SK-N-SH (cell line): ENCODE measurements around the gene FAM89B. TPM values are rescaled to one million over a fixed set of nuclear protein-coding genes. Genes with fewer than 3 reads are reported as not detected.

Source experiments
- CTCF ChIA-PET: fragments of 300-600, 350-600 bp; formaldehyde crosslinking; extraction: SDS; loops from one replicate; lab custom pipeline; 2021; lab: Yijun Ruan, JAX
- POLR2A ChIA-PET: fragments of 350-600 bp; sonication (Branson Sonifier 250); formaldehyde crosslinking; extraction: SDS; loops from one replicate; lab custom pipeline; 2020; ENCODE audit warnings: antibody characterized with exemption, inconsistent platforms; lab: Yijun Ruan, JAX
- DNase-seq: peaks from one replicate; pipeline ENCODE4 v3.0.0; 2012
- H2AFZ ChIP-seq: fragments of 200-600 bp; sonication (generic); 2 replicates; pipeline ENCODE4 v1.8.1; 2016; ENCODE audit warnings: antibody characterized with exemption, mild to moderate bottlenecking, low read depth
- H3F3A ChIP-seq: fragments of 200-600 bp; sonication (generic); replicated peaks from 2 replicates; pipeline ENCODE3; 2016; ENCODE audit warnings: antibody characterized with exemption, mild to moderate bottlenecking; ENCODE audit not compliant: insufficient read depth
- H3K27ac ChIP-seq, 2 experiments: fragments of 200-500 bp in 1 of 2; fragments of 200-600 bp in 1 of 2; sonication (Bioruptor generic) in 1 of 2; sonication (generic), shearing (Covaris generic) in 1 of 2; 2 replicates each; pipeline versions ENCODE4 v1.5.1 to v1.6.1; 2014 to 2016; ENCODE audit warnings: low read depth in 2 of 2, inconsistent platforms in 1 of 2, low read length in 1 of 2, mild to moderate bottlenecking in 1 of 2, mixed read lengths in 1 of 2
- H3K27me3 ChIP-seq: fragments of 200-600 bp; sonication (generic), shearing (Covaris generic); 2 replicates; pipeline ENCODE4 v1.6.1; 2016; ENCODE audit warnings: mixed run types; ENCODE audit not compliant: insufficient read depth
- H3K36me3 ChIP-seq, 2 experiments: fragments of 200-500 bp in 1 of 2; fragments of 200-600 bp in 1 of 2; sonication (Bioruptor generic) in 1 of 2; sonication (generic) in 1 of 2; replicated peaks in 1 of 2; 2 replicates each; pipeline versions ENCODE3 to v1.5.1; 2014 to 2016; ENCODE audit warnings: low read length in 1 of 2, mild to moderate bottlenecking in 1 of 2; ENCODE audit not compliant: insufficient read depth in 2 of 2, control insufficient read depth in 1 of 2
- H3K4me1 ChIP-seq, 2 experiments: fragments of 200-500 bp in 1 of 2; fragments of 200-600 bp in 1 of 2; sonication (Bioruptor generic) in 1 of 2; sonication (generic), shearing (Covaris generic) in 1 of 2; 2 replicates each; pipeline versions ENCODE4 v1.5.1 to v1.6.1; 2014 to 2016; ENCODE audit warnings: low read depth in 1 of 2, low read length in 1 of 2, mixed run types in 1 of 2; ENCODE audit not compliant: insufficient read depth in 2 of 2, control insufficient read depth in 1 of 2
- H3K4me2 ChIP-seq: fragments of 200-600 bp; sonication (generic), shearing (Covaris generic); 2 replicates; pipeline ENCODE4 v1.6.1; 2017; ENCODE audit warnings: mixed run types
- H3K4me3 ChIP-seq, 2 experiments: fragments of 200-500 bp in 1 of 2; fragments of 200-600 bp in 1 of 2; sonication (Bioruptor generic) in 1 of 2; sonication (generic), shearing (Covaris generic) in 1 of 2; 2 replicates each; pipeline versions ENCODE4 v1.5.1 to v1.8.1; 2014 to 2016; ENCODE audit warnings: low read depth in 2 of 2, inconsistent platforms in 1 of 2, low read length in 1 of 2, mild to moderate bottlenecking in 1 of 2, mixed read lengths in 1 of 2, moderate library complexity in 1 of 2
- H3K79me2 ChIP-seq: fragments of 200-600 bp; sonication (generic); 2 replicates; pipeline ENCODE4 v1.8.1; 2017; ENCODE audit warnings: mild to moderate bottlenecking; ENCODE audit not compliant: insufficient read depth
- H3K9ac ChIP-seq: fragments of 200-600 bp; sonication (generic); 2 replicates; pipeline ENCODE4 v1.6.1; 2017; ENCODE audit warnings: mixed run types
- H3K9me2 ChIP-seq: fragments of 200-600 bp; sonication (generic); 2 replicates; pipeline ENCODE4 v1.6.1; 2017; ENCODE audit warnings: mixed run types
- H3K9me3 ChIP-seq: fragments of 200-600 bp; sonication (generic); 2 replicates; pipeline ENCODE4 v1.6.1; 2017; ENCODE audit warnings: mixed run types, mild to moderate bottlenecking, moderate library complexity
- H4K20me1 ChIP-seq: fragments of 200-600 bp; sonication (generic); 2 replicates; pipeline ENCODE4 v1.6.1; 2017; ENCODE audit warnings: mild to moderate bottlenecking, mixed run types; ENCODE audit not compliant: insufficient read depth
- EP300 ChIP-seq, 2 experiments: IDR thresholded peaks; 2 replicates each; pipeline versions ENCODE4 v1.4.0 to v1.6.1; 2012; ENCODE audit warnings: borderline replicate concordance in 1 of 2, low read depth in 1 of 2, low read length in 1 of 2
- FOSL2 ChIP-seq: IDR thresholded peaks from 2 replicates; pipeline ENCODE4 v1.4.0; 2012; ENCODE audit warnings: low read depth, mild to moderate bottlenecking, moderate library complexity, borderline replicate concordance
- FOXM1 ChIP-seq: IDR thresholded peaks from 2 replicates; pipeline ENCODE4 v1.4.0; 2012; ENCODE audit warnings: low read depth, mild to moderate bottlenecking
- GABPA ChIP-seq: IDR thresholded peaks from 2 replicates; pipeline ENCODE4 v1.4.0; 2012; ENCODE audit warnings: low read depth, mild to moderate bottlenecking
- GATA2 ChIP-seq: sonication (generic); formaldehyde crosslinking; IDR thresholded peaks from 2 replicates; pipeline ENCODE4 v1.5.0; 2020; ENCODE audit warnings: mild to moderate bottlenecking, missing genetic modification reagents
- MEF2A ChIP-seq: IDR thresholded peaks from 2 replicates; pipeline ENCODE4 v1.4.0; 2012; ENCODE audit warnings: low read depth, borderline replicate concordance
- MXI1 ChIP-seq: IDR thresholded peaks from 2 replicates; pipeline ENCODE4 v1.6.1; 2012; ENCODE audit warnings: mild to moderate bottlenecking, low read depth, low read length, improper control_type of control experiment
- NFIC ChIP-seq: IDR thresholded peaks from 2 replicates; pipeline ENCODE4 v1.4.0; 2012; ENCODE audit warnings: borderline replicate concordance
- NRF1 ChIP-seq: IDR thresholded peaks from 2 replicates; pipeline ENCODE4 v1.6.1; 2012; ENCODE audit warnings: low read depth, mild to moderate bottlenecking, low read length
- PBX3 ChIP-seq: IDR thresholded peaks from 2 replicates; pipeline ENCODE4; 2012
- POLR2AphosphoS5 ChIP-seq: IDR thresholded peaks from 2 replicates; pipeline ENCODE4 v1.6.1; 2012; ENCODE audit warnings: low read depth, low read length
- RAD21 ChIP-seq: IDR thresholded peaks from 2 replicates; pipeline ENCODE4 v1.6.1; 2012; ENCODE audit warnings: mild to moderate bottlenecking, low read length
- SIN3A ChIP-seq: IDR thresholded peaks from 2 replicates; pipeline ENCODE4 v1.6.1; 2012; ENCODE audit warnings: low read depth, mild to moderate bottlenecking, low read length, moderate library complexity, borderline replicate concordance
- SMC3 ChIP-seq: IDR thresholded peaks from 2 replicates; pipeline ENCODE4 v1.6.1; 2012; ENCODE audit warnings: low read depth, low read length, improper control_type of control experiment
- TAF1 ChIP-seq: IDR thresholded peaks from 2 replicates; pipeline ENCODE4 v1.6.1; 2012; ENCODE audit warnings: low read depth, mild to moderate bottlenecking, low read length, moderate library complexity, borderline replicate concordance
- TEAD4 ChIP-seq: IDR thresholded peaks from 2 replicates; pipeline ENCODE4 v1.4.0; 2012; ENCODE audit warnings: mild to moderate bottlenecking, borderline replicate concordance; ENCODE audit not compliant: insufficient read depth
- WGBS: methylation state at CpG from one replicate; pipeline ENCODE4 v1.1.6; 2017; ENCODE audit warnings: low lambda C conversion rate; 5-methylcytosine and 5-hydroxymethylcytosine counted together
- polyA plus RNA-seq, 3 experiments: library from polyadenylated mRNA; depleted of rRNA; stranded (reverse); fragments of >200 nt; gene quantifications; 2 replicates each; pipeline ENCODE4 v1.2.3, GENCODE V29; 2012
- TF ChIP-seq, protein P1 (sequence below): fragments of 200-600 bp; sonication (generic); IDR thresholded peaks from 2 replicates; pipeline ENCODE4 v1.6.1; 2017; ENCODE audit warnings: antibody characterized with exemption, mild to moderate bottlenecking, moderate library complexity
- TF ChIP-seq, protein P2 (sequence below): fragments of 150-350 bp; IDR thresholded peaks from 2 replicates; pipeline ENCODE4 v1.6.1; 2017; ENCODE audit warnings: antibody characterized with exemption, low read length, low read depth, borderline replicate concordance
- TF ChIP-seq, protein P3 (sequence below): IDR thresholded peaks from 2 replicates; pipeline ENCODE4 v1.4.0; 2012; ENCODE audit warnings: low read depth, borderline replicate concordance

Gene FAM89B
- polyA plus RNA-seq, 1 of the 3 experiments (the other 2 are of a cell fraction) = 65.3 TPM

DNA sequence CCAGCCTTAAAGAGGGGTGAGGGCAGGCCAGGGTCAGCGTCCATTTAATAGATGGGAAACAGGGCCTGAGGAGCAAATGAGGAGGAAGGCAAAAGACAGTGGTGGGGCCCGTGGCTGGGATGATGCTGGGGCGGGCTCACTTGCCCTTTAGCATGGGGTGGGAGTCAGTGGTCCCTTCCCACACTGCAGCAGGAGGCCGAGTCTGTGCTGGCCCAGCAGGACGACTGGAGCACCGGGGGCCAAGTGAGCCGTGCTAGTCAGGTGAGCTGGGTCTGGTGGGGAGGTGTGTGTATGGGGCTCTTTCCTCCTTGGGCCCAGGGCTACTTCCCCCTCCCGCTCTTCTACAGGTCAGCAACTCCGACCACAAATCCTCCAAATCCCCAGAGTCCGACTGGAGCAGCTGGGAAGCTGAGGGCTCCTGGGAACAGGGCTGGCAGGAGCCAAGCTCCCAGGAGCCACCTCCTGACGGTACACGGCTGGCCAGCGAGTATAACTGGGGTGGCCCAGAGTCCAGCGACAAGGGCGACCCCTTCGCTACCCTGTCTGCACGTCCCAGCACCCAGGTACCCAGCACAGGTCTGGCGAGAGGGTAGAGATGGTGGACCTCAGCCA, 34.6 kb upstream of the FAM89B start:
- no peaks in the 10 kb centered on the region for H3K79me2 ChIP-seq
- H3K4me2 ChIP-seq = no peak overlapping the region
- WGBS = 92% methylated on average over 18 of the region's 18 CpGs
- no peak overlapping the region for H3K9ac ChIP-seq
- peaks cover 20% of the 10 kb centered on the region for H4K20me1 ChIP-seq
- no peaks in the 10 kb centered on the region for H3K9me3 ChIP-seq
- no peaks in the 10 kb centered on the region for H3K27me3 ChIP-seq
- no peak overlapping the region for H3K27ac ChIP-seq
- H3K9me2 ChIP-seq = no peaks in the 10 kb centered on the region
- peaks cover 4 to 12% of the 10 kb centered on the region in 2 experiments; a peak in 1 of 4 replicates for H3K4me1 ChIP-seq
- H3F3A ChIP-seq = peaks cover 53% of the 10 kb centered on the region
- no peak overlapping the region for H3K4me3 ChIP-seq
- peaks cover under 1 to 36% of the 10 kb centered on the region in 2 experiments for H3K36me3 ChIP-seq
- POLR2A ChIA-PET = interaction anchor here (0.6 to 1.3 kb wide), 2 partner anchors 32 to 116 kb away, joined by 3 read pairs; partner anchors contain the start of gene ZNRD2
- TF ChIP-seq NFIC (no peak), POLR2AphosphoS5 (no peak), SIN3A (no peak), RAD21 (no peak), NRF1 (no peak), GATA2 (CRISPR knock-in tag) (no peak), MXI1 (no peak), TAF1 (no peak), PBX3 (no peak), FOSL2 (no peak), EP300 (IDR thresholded peaks at IDR 0.05; ENCODE audit: borderline replicate concordance in 1 of 2, low read depth in 1 of 2, low read length in 1 of 2) (no peak), GABPA (no peak), MEF2A (no peak), FOXM1 (no peak), SMC3 (no peak), TEAD4 (no peak)
- TF ChIP-seq, protein P1, sequence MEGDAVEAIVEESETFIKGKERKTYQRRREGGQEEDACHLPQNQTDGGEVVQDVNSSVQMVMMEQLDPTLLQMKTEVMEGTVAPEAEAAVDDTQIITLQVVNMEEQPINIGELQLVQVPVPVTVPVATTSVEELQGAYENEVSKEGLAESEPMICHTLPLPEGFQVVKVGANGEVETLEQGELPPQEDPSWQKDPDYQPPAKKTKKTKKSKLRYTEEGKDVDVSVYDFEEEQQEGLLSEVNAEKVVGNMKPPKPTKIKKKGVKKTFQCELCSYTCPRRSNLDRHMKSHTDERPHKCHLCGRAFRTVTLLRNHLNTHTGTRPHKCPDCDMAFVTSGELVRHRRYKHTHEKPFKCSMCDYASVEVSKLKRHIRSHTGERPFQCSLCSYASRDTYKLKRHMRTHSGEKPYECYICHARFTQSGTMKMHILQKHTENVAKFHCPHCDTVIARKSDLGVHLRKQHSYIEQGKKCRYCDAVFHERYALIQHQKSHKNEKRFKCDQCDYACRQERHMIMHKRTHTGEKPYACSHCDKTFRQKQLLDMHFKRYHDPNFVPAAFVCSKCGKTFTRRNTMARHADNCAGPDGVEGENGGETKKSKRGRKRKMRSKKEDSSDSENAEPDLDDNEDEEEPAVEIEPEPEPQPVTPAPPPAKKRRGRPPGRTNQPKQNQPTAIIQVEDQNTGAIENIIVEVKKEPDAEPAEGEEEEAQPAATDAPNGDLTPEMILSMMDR = no peak
- TF ChIP-seq, protein P2, sequence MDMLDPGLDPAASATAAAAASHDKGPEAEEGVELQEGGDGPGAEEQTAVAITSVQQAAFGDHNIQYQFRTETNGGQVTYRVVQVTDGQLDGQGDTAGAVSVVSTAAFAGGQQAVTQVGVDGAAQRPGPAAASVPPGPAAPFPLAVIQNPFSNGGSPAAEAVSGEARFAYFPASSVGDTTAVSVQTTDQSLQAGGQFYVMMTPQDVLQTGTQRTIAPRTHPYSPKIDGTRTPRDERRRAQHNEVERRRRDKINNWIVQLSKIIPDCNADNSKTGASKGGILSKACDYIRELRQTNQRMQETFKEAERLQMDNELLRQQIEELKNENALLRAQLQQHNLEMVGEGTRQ = no peak
- TF ChIP-seq, protein P3, sequence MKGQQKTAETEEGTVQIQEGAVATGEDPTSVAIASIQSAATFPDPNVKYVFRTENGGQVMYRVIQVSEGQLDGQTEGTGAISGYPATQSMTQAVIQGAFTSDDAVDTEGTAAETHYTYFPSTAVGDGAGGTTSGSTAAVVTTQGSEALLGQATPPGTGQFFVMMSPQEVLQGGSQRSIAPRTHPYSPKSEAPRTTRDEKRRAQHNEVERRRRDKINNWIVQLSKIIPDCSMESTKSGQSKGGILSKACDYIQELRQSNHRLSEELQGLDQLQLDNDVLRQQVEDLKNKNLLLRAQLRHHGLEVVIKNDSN = no peak
- no peak for DNase-seq
- CTCF ChIA-PET = interaction anchor here (1.0 to 13.1 kb wide), 5 partner anchors 11 to 57 kb away, joined by 3 to 295 read pairs (median 5); partner anchors contain the start of genes EHBP1L1, FAM89B, SCYL1 and ZNRD2
- no peak overlapping the region for H2AFZ ChIP-seq
